HFFc6 (cell line): ENCODE measurements around the gene ITGA6. TPM values are rescaled to one million over a fixed set of nuclear protein-coding genes. Genes with fewer than 3 reads are reported as not detected.

ENCODE experiments used
- DNase-seq: peaks from one replicate; pipeline ENCODE4 v3.0.0-alpha.2; 2018
- H3K27ac Mint-ChIP-seq: 2 replicates; pipeline ENCODE4 v1.8.0; 2020; ENCODE audit warnings: mild to moderate bottlenecking, mixed read lengths
- H3K27me3 Mint-ChIP-seq: 2 replicates; pipeline ENCODE4 v1.8.0; 2021; ENCODE audit warnings: mild to moderate bottlenecking, moderate library complexity, mixed read lengths; ENCODE audit not compliant: insufficient read depth
- H3K36me3 Mint-ChIP-seq: 2 replicates; pipeline ENCODE4 v1.8.0; 2021; ENCODE audit warnings: low read depth, mixed read lengths
- H3K4me1 Mint-ChIP-seq: 2 replicates; pipeline ENCODE4 v1.8.0; 2020; ENCODE audit warnings: low read depth, mixed read lengths
- H3K4me3 Mint-ChIP-seq: 2 replicates; pipeline ENCODE4 v1.8.0; 2020; ENCODE audit warnings: mild to moderate bottlenecking, moderate library complexity, mixed read lengths
- H3K9me3 Mint-ChIP-seq: 2 replicates; pipeline ENCODE4 v1.8.0; 2020; ENCODE audit warnings: mild to moderate bottlenecking, mixed read lengths
- CTCF ChIP-seq: fragments of 200-600 bp; sonication (generic); IDR thresholded peaks from 2 replicates; pipeline ENCODE4 v1.5.0; 2021; ENCODE audit warnings: antibody characterized with exemption, mild to moderate bottlenecking
- total RNA-seq, 6 experiments: library from RNA; stranded (reverse); fragmentation: NEBNext Ultra II Directional; extraction: Animal tissue kit (Norgen Biotek cat#: 25700); gene quantifications; 2 replicates in 1 of 6; 3 replicates in 5 of 6; pipeline ENCODE4 v1.2.3, GENCODE V29; 2021

The ITGA6 gene
- total RNA-seq, 6 experiments from 2014 or later, result 143 to 270 (median 148) TPM

DNA sequence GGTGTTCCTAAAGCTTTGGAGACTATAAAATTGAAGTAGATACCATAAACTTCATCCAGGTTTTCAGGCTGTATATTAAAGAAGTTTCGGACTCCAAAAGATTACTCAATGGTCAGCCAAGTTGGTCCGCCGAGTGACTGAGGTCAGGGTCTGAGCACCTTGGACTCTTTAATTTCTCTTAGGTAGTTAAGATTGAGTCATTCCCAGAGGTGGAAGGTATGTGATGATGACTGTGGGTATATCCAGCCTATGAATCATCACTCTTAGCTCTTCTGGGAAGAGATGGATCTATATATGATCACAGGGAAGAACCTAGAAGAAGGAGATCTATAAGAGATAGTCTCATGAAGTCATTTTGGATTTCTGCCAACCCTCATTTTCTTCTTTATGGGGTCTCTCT, 3.3 kb downstream of the ITGA6 start:
- no peak overlapping the region for H3K4me3 Mint-ChIP-seq
- no peaks in the 10 kb centered on the region for H3K9me3 Mint-ChIP-seq
- DNase-seq, result no peak
- H3K36me3 Mint-ChIP-seq, result peaks cover 5% of the 10 kb centered on the region; the same call in 1 of the 2 replicates
- no peak for TF ChIP-seq CTCF
- H3K27me3 Mint-ChIP-seq, result no peaks in the 10 kb centered on the region; the same call in none of the 2 replicates
- H3K27ac Mint-ChIP-seq, result peak overlapping the region; percentile 7
- peaks cover 50% of the 10 kb centered on the region for H3K4me1 Mint-ChIP-seq

DNA sequence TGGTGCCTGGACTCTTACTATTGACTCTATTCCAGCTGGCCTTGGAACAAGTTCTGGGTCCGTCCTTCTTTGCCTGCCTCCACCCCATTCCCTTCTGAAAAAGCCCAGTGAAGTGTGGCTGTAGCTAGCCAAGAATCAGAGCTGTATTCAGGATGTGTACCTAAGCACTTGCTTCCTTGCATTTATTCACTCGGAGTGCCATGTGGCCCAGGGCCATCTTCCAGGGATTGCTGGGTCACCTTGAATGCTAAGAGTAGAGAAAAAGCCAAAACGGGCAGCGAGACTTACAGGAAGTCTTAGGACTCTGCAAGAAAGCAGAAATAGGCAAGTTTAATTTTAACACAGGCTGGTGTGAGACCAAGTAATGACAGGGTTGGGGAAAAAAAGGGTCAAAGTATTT, 4.1 kb downstream of the ITGA6 start:
- no peaks in the 10 kb centered on the region; the same call in none of the 2 replicates for H3K27me3 Mint-ChIP-seq
- no peak overlapping the region for H3K27ac Mint-ChIP-seq
- H3K4me1 Mint-ChIP-seq, result peaks cover 50% of the 10 kb centered on the region
- no peaks in the 10 kb centered on the region for H3K9me3 Mint-ChIP-seq
- peaks cover 5% of the 10 kb centered on the region; the same call in 1 of the 2 replicates for H3K36me3 Mint-ChIP-seq
- TF ChIP-seq CTCF, result no peak
- no peak overlapping the region for H3K4me3 Mint-ChIP-seq
- DNase-seq, result no peak

DNA sequence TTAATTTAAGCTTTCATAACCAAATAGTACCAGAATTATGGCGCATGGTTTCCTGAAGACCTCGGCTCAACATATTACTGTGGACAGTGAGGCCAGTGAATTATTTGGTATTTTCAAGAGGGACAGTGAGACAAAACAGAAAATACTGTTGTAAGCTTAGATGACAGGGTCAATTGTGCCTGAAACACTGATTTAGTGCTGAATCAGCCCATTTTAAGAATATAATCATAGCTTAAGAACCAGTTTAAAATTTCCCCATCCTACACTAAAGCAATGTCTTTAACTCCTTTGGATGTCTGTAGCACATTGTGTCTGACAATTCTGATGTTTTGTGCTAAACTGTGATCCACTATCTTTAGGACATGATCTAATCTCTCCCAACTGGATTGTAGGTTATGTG, 4.6 kb downstream of the ITGA6 start:
- H3K36me3 Mint-ChIP-seq, result peaks cover 5% of the 10 kb centered on the region; the same call in 1 of the 2 replicates

GRCh38 chr2:172433144-172433543, 5.8 kb downstream of the ITGA6 start:
- H3K27me3 Mint-ChIP-seq, result no peaks in the 10 kb centered on the region; the same call in none of the 2 replicates
- H3K36me3 Mint-ChIP-seq, result peaks cover 5% of the 10 kb centered on the region; the same call in 1 of the 2 replicates
- no peak for DNase-seq
- H3K4me1 Mint-ChIP-seq, result peaks cover 45% of the 10 kb centered on the region
- H3K27ac Mint-ChIP-seq, result no peak overlapping the region
- no peaks in the 10 kb centered on the region for H3K9me3 Mint-ChIP-seq
- H3K4me3 Mint-ChIP-seq, result no peak overlapping the region
- no peak for TF ChIP-seq CTCF

More for the DNA sequence above, 4.6 kb downstream of the ITGA6 start:
- no peak for TF ChIP-seq CTCF
- Mint-ChIP-seq H3K4me3 (no peak overlapping the region), H3K9me3 (no peaks in the 10 kb centered on the region), H3K4me1 (peaks cover 47% of the 10 kb centered on the region), H3K27me3 (no peaks in the 10 kb centered on the region; the same call in none of the 2 replicates), H3K27ac (no peak overlapping the region)
- no peak for DNase-seq

DNA sequence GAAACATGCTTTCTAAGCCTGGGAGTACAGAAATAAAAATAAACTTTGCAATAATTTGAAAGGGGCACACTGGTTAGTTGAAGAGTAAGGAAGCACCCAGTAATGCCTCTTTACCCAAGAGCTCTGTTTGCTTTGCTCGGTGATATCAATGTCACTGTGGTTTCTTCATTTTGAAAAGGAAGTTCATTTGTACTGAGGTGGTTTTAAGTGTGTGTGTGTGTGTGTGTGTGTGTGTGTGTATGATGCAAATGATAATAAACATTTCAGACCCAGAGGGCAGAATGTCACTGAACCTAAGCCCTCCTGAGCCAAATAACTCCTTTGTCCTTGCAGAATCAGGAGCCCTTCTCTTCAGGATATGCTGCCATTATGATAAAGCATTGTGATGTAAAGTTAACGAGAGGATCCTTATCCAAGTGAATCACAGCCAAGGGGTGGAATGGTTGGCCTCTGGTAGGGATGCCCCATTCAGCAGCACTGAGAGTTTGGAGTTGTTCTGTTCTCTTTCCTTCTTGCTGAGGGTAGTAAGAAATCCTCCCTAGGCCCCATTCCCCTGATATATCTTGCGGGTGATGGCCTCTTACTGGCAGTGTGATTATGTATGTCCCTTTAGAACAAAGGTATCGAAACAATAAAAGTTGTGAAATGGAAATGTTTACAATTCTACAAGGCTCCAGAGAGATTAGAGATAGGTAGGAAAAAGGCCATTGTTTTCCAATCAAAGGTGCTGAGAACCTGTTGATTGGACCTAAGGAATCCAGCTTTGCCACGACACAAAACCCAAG, 7.6 kb downstream of the ITGA6 start:
- peak overlapping the region; percentile 25 for H3K27ac Mint-ChIP-seq

More for the DNA sequence above, 7.6 kb downstream of the ITGA6 start:
- DNase-seq, result no peak
- Mint-ChIP-seq H3K4me1 (peaks cover 30% of the 10 kb centered on the region), H3K36me3 (peaks cover 5% of the 10 kb centered on the region; the same call in 1 of the 2 replicates), H3K9me3 (no peaks in the 10 kb centered on the region), H3K4me3 (no peak overlapping the region), H3K27me3 (no peaks in the 10 kb centered on the region; the same call in none of the 2 replicates)
- no peak for TF ChIP-seq CTCF
